Transverse colon (tissue), 4 donors: ENCODE data around the gene TBCD. TPM values are rescaled to one million over a fixed set of nuclear protein-coding genes. Genes with fewer than 3 reads are reported as not detected.

Source experiments
- DNase-seq: peaks from one replicate; pipeline ENCODE4 v3.0.0-alpha.2; 2019
- H3K27ac ChIP-seq, 4 donors: fragments of 200-600 bp; sonication (generic); 2 replicates each; pipeline ENCODE4 v1.5.1; 2016 to 2018; ENCODE audit warnings: inconsistent platforms in 4 of 4
- H3K27me3 ChIP-seq: fragments of 200-600 bp; sonication (generic); 2 replicates; pipeline ENCODE4 v1.5.1; 2017; ENCODE audit warnings: inconsistent platforms
- H3K36me3 ChIP-seq, 4 donors: fragments of 200-600 bp; sonication (generic); 2 replicates each; pipeline ENCODE4 v1.5.1; 2017 to 2019; ENCODE audit warnings: inconsistent platforms in 4 of 4
- H3K4me1 ChIP-seq, 4 donors: fragments of 200-600 bp; sonication (generic); 2 replicates each; pipeline ENCODE4 v1.5.1; 2017 to 2020; ENCODE audit warnings: inconsistent platforms in 4 of 4
- H3K4me3 ChIP-seq, 4 donors: fragments of 200-600 bp; sonication (generic); 1 replicate in 1 of 4; 2 replicates in 3 of 4; pipeline versions ENCODE4 v1.5.1 to v1.6.1; 2017 to 2019; ENCODE audit warnings: inconsistent platforms in 4 of 4
- H3K9me3 ChIP-seq, 2 donors: fragments of 200-600 bp; sonication (generic); 2 replicates each; pipeline ENCODE4 v1.5.1; 2017 to 2019; ENCODE audit warnings: inconsistent platforms in 2 of 2
- CTCF ChIP-seq, 5 experiments: fragments of 200-600 bp in 3 of 5; fragments of 450-650 bp in 2 of 5; sonication (generic) in 3 of 5; IDR thresholded peaks; 1 replicate in 2 of 5; 2 replicates in 3 of 5; pipeline ENCODE4 v1.5.1; 2016 to 2017; ENCODE audit warnings: antibody characterized with exemption in 5 of 5, inconsistent platforms in 3 of 5, mild to moderate bottlenecking in 2 of 5, moderate library complexity in 1 of 5
- EP300 ChIP-seq: sonication (generic); formaldehyde crosslinking; IDR thresholded peaks from one replicate; pipeline ENCODE4 v1.6.1; 2017; ENCODE audit warnings: antibody characterized with exemption, low read depth
- POLR2A ChIP-seq: fragments of 450-650 bp; IDR thresholded peaks from one replicate; pipeline ENCODE4 v1.6.1; 2016; ENCODE audit warnings: antibody characterized with exemption, mild to moderate bottlenecking, moderate library complexity
- POLR2AphosphoS5 ChIP-seq, 3 donors: sonication (generic); formaldehyde crosslinking; IDR thresholded peaks; one replicate each; pipeline ENCODE4 v1.6.1; 2016; ENCODE audit warnings: antibody characterized with exemption in 3 of 3
- WGBS, 2 donors: methylation state at CpG; one replicate each; pipeline ENCODE4 v1.1.5; 2018; ENCODE audit warnings: low coverage in 1 of 2; 5-methylcytosine and 5-hydroxymethylcytosine counted together
- in situ Hi-C, 4 donors: fragments of 200-750 bp; cut with MboI; loops; one replicate each; pipeline versions ENCODE4 v1.15.0 to v1.15.1; 2017; ENCODE audit warnings: low sequenced_read_pairs in 3 of 4, low pct_ligation_motif_present in 1 of 4, low pct_unique_long_range_greater_than_20kb in 1 of 4
- intact Hi-C: fragments of 100-400 bp; cut with DNase I; formaldehyde crosslinking; loops from one replicate; pipeline ENCODE4 v1.15.1; 2023; ENCODE audit warnings: low total_unique reads
- total RNA-seq, 4 donors: library from RNA; depleted of rRNA; stranded (reverse); fragments of >200 nt; gene quantifications; one replicate each; pipeline ENCODE4 v1.1.0, GENCODE V29; 2016

The TBCD gene
- total RNA-seq, 4 donors from 2014 or later = 38.6 to 104 (median 39.8) TPM

- Histone ChIP-seq H3K4me1 (no peaks in the 10 kb centered on the region), H3K27me3 (no peaks in the 10 kb centered on the region), H3K36me3 (peaks cover 0 to 8% (median 3%) of the 10 kb centered on the region in 4 donors), H3K9me3 (no peaks in the 10 kb centered on the region), H3K4me3 (no peak overlapping the region), H3K27ac (no peak overlapping the region)
- WGBS, 2 donors = 95 to 100% methylated on average over 3 to 23 of the region's 25 CpGs
- no peak for DNase-seq
- in situ Hi-C loops = no loop called here
- intact Hi-C loops = no loop called here
- TF ChIP-seq POLR2A (no peak), POLR2AphosphoS5 (IDR thresholded peaks at IDR 0.05) (no peak), EP300 (no peak), CTCF (IDR thresholded peaks at IDR 0.05) (no peak)
Measured at GRCh38 chr17:82923366-82924113, 171.7 kb downstream of the TBCD start.

GRCh38 chr17:82924214-82924613, 172.3 kb downstream of the TBCD start:
- H3K4me3 ChIP-seq = no peak overlapping the region
- H3K27me3 ChIP-seq = no peaks in the 10 kb centered on the region
- no peaks in the 10 kb centered on the region for H3K9me3 ChIP-seq
- in situ Hi-C loops = no loop called here
- no peaks in the 10 kb centered on the region for H3K4me1 ChIP-seq
- no peak for DNase-seq
- H3K36me3 ChIP-seq = peaks cover 0 to 8% (median 4%) of the 10 kb centered on the region in 4 donors
- 93 to 95% methylated on average over 5 to 13 of the region's 13 CpGs for WGBS, 2 donors
- intact Hi-C loops = no loop called here
- no peak overlapping the region for H3K27ac ChIP-seq
- no peak for TF ChIP-seq EP300

- intact Hi-C loops (no loop called here), in situ Hi-C loops (no loop called here)
- WGBS, 2 donors = 80 to 90% methylated on average over 11 to 19 of the region's 19 CpGs
- no peaks in the 10 kb centered on the region for H3K4me1 ChIP-seq
- TF ChIP-seq POLR2A (no peak), POLR2AphosphoS5 (IDR thresholded peaks at IDR 0.05) (no peak), CTCF (IDR thresholded peaks at IDR 0.05) (no peak), EP300 (no peak)
- DNase-seq = no peak
- no peaks in the 10 kb centered on the region for H3K9me3 ChIP-seq
- H3K36me3 ChIP-seq = peaks cover 0 to 13% (median 4%) of the 10 kb centered on the region in 4 donors
- no peak overlapping the region for H3K4me3 ChIP-seq
- H3K27ac ChIP-seq = no peak overlapping the region
- no peaks in the 10 kb centered on the region for H3K27me3 ChIP-seq
Measured at GRCh38 chr17:82924812-82925211, 172.9 kb downstream of the TBCD start.

- H3K9me3 ChIP-seq = no peaks in the 10 kb centered on the region
- H3K4me3 ChIP-seq = no peak overlapping the region
- no peak for DNase-seq
- no peaks in the 10 kb centered on the region for H3K4me1 ChIP-seq
- no peak for TF ChIP-seq CTCF (IDR thresholded peaks at IDR 0.05)
- no peak for TF ChIP-seq POLR2AphosphoS5 (IDR thresholded peaks at IDR 0.05)
- TF ChIP-seq EP300 = no peak
- no peak for TF ChIP-seq POLR2A
- H3K27ac ChIP-seq = no peak overlapping the region
- intact Hi-C loops = no loop called here
- peaks cover 0 to 14% (median 4%) of the 10 kb centered on the region in 4 donors for H3K36me3 ChIP-seq
- H3K27me3 ChIP-seq = no peaks in the 10 kb centered on the region
- in situ Hi-C loops = no loop called here
- 96% methylated on average over 15 of the region's 18 CpGs; no CpG with 5 or more reads in 1 of the 2 donors for WGBS, 2 donors
Measured at GRCh38 chr17:82925336-82925735, 173.5 kb downstream of the TBCD start.

GRCh38 chr17:82926081-82926480, 174.2 kb downstream of the TBCD start:
- no peak for TF ChIP-seq CTCF (IDR thresholded peaks at IDR 0.05)
- Histone ChIP-seq H3K27me3 (no peaks in the 10 kb centered on the region), H3K27ac (no peak overlapping the region), H3K4me3 (no peak overlapping the region), H3K4me1 (no peaks in the 10 kb centered on the region), H3K9me3 (no peaks in the 10 kb centered on the region), H3K36me3 (peaks cover 0 to 14% (median 4%) of the 10 kb centered on the region in 4 donors)
- intact Hi-C loops (no loop called here), in situ Hi-C loops (no loop called here)
- 97% methylated on average over 6 of the region's 12 CpGs; no CpG with 5 or more reads in 1 of the 2 donors for WGBS, 2 donors
- DNase-seq = no peak
